Stimulated activated CD4-positive, alpha-beta T cell treated with anti-CD3 and anti-CD28 coated beads, Interleukin-12 subunit alpha, Interleukin-12 subunit beta, amount 100 ng/mL, for 48 hours (primary cell): ENCODE measurements around the gene KAZN.

Source experiments
- DNase-seq, 3 donors: peaks; one replicate each; pipeline ENCODE4 v3.0.0-alpha.2; 2020; ENCODE audit warnings: low read depth in 2 of 3, low spot score in 1 of 3

The KAZN gene

GRCh38 chr1:14784790-14785773 is 186.6 kb downstream of the KAZN start:
- DNase-seq = no peak

- no peak for DNase-seq
Observed at GRCh38 chr1:14786109-14786675, 187.7 kb downstream of the KAZN start.

- DNase-seq = no peak
Observed at GRCh38 chr1:14786681-14787080, 188.2 kb downstream of the KAZN start.

GRCh38 chr1:14787604-14788003 is 189.1 kb downstream of the KAZN start:
- DNase-seq = no peak

- DNase-seq = no peak
Observed at GRCh38 chr1:14788080-14788479, 189.6 kb downstream of the KAZN start.

- DNase-seq = no peak
Observed at GRCh38 chr1:14790982-14791381, 192.5 kb downstream of the KAZN start.

- DNase-seq = no peak
Observed at GRCh38 chr1:14791654-14792053, 193.2 kb downstream of the KAZN start.

- no peak for DNase-seq
Observed at GRCh38 chr1:14794136-14794768, 195.8 kb downstream of the KAZN start.

- no peak for DNase-seq
Observed at GRCh38 chr1:14794906-14795305, 196.4 kb downstream of the KAZN start.

GRCh38 chr1:14795589-14795988 is 197.1 kb downstream of the KAZN start:
- no peak for DNase-seq

- DNase-seq = no peak
Observed at GRCh38 chr1:14800014-14800413, 201.5 kb downstream of the KAZN start.

- DNase-seq = no peak
Observed at GRCh38 chr1:14800500-14801076, 202.1 kb downstream of the KAZN start.

GRCh38 chr1:14803002-14803789 is 204.7 kb downstream of the KAZN start:
- no peak for DNase-seq

- DNase-seq = no peak
Observed at GRCh38 chr1:14804626-14805025, 206.1 kb downstream of the KAZN start.

GRCh38 chr1:14806772-14807171 is 208.3 kb downstream of the KAZN start:
- DNase-seq = no peak

GRCh38 chr1:14808768-14809167 is 210.3 kb downstream of the KAZN start:
- no peak for DNase-seq

GRCh38 chr1:14809191-14809981 is 210.9 kb downstream of the KAZN start:
- no peak for DNase-seq

- DNase-seq = no peak
Observed at GRCh38 chr1:14810595-14811361, 212.3 kb downstream of the KAZN start.

- DNase-seq = no peak
Observed at GRCh38 chr1:14811573-14811972, 213.1 kb downstream of the KAZN start.
